SK-MEL-5 (cell line): ENCODE results near the gene FN1. TPM values are rescaled to one million over a fixed set of nuclear protein-coding genes. Genes with fewer than 3 reads are reported as not detected.

Experiments used
- DNase-seq: peaks from one replicate; pipeline ENCODE4 v3.0.0-alpha.2; 2016; ENCODE audit warnings: low read depth, low spot score
- in situ Hi-C: cut with HindIII; loops from 2 replicates; pipeline ENCODE4 v1.10.0; 2016; ENCODE audit warnings: low sequenced_read_pairs, high pct_unique_total_duplicates, low pct_unique_long_range_greater_than_20kb
- total RNA-seq: library from RNA; depleted of rRNA; stranded (reverse); fragments of >200 nt; shearing (Covaris generic); gene quantifications from 2 replicates; pipeline ENCODE4 v1.2.3, GENCODE V29; 2014

FN1 gene
- total RNA-seq, 1 experiment from 2014 or later = 424 TPM

DNA sequence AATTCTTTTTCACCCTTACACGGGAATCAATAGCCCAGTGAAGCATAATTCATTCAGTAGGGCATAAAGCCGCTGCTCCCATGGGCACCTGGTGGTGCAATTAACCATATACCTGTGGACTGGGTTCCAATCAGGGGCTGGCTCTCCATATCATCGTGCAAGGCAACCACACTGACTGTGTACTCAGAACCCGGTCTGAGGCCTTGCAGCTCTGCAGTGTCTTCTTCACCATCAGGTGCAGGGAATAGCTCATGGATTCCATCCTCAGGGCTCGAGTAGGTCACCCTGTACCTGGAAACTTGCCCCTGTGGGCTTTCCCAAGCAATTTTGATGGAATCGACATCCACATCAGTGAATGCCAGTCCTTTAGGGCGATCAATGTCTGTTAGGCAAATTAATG, 55.2 kb downstream of the FN1 start:
- no peak for DNase-seq
- in situ Hi-C loops = no loop called here

GRCh38 chr2:215379948-215380347, 55.9 kb downstream of the FN1 start:
- in situ Hi-C loops = no loop called here

GRCh38 chr2:215379039-215379438, 56.8 kb downstream of the FN1 start:
- in situ Hi-C loops = no loop called here
- DNase-seq = no peak

More at GRCh38 chr2:215379948-215380347, 55.9 kb downstream of the FN1 start:
- DNase-seq = no peak

GRCh38 chr2:215378045-215378444, 57.8 kb downstream of the FN1 start:
- in situ Hi-C loops = no loop called here
- DNase-seq = no peak

GRCh38 chr2:215377283-215377682, 58.6 kb downstream of the FN1 start:
- no peak for DNase-seq
- in situ Hi-C loops = no loop called here

- DNase-seq = no peak
- in situ Hi-C loops = no loop called here
Observed at GRCh38 chr2:215376103-215376780, 59.6 kb downstream of the FN1 start.

DNA sequence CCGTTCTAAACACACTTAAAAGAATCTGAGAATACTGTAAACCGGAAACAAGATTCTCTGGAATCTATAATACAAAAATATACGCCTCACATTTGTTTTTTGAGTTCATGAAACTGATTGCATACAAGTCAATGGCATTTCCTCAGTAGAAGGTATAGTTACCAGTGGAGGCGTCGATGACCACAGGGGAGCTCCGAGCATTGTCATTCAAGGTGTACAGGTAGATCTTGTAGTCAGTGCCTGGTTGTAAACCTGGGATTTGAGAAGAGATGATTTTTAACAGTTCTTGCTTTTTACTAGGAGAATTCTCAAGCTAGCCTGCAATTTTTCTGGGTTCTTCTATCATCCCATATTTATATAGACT, 60.4 kb downstream of the FN1 start:
- no peak for DNase-seq
- in situ Hi-C loops = no loop called here

- DNase-seq = no peak
- in situ Hi-C loops = no loop called here
Observed at GRCh38 chr2:215374642-215375466, 61.0 kb downstream of the FN1 start.

- no peak for DNase-seq
- in situ Hi-C loops = no loop called here
Observed at GRCh38 chr2:215374002-215374401, 61.9 kb downstream of the FN1 start.

DNA sequence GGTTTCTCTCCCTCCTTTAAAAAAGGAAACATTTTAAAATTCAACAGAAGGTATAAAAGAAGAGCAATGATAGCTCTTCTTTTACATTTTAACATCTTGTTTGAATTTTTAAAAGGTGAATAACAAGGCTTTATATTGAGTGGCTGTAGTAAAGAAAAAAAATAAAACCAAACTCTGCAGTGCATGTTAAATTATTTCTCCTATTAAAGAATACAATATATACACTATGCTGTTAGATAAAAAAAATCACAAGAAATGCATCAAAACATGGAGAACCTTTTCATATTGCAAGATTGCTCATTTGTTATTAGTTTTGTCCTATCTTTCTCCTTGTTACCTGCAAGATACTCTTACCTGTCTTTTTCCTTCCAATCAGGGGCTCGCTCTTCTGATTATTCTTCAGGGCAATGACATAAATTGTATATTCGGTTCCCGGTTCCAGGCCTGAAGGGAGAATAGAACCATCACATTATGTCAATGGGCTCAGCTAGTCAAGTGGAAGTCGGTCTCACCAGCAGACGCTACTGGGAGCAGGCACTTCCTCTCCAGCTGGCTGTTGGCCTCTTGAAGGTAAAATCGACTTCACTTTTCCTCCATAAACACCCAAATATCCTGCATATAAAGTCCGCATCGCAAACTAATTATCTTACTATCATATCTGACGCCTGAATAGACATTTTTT, 62.8 kb downstream of the FN1 start:
- no peak for DNase-seq
- in situ Hi-C loops = no loop called here

GRCh38 chr2:215371915-215372897, 63.7 kb downstream of the FN1 start:
- in situ Hi-C loops = no loop called here

GRCh38 chr2:215370112-215370965, 65.5 kb downstream of the FN1 start:
- DNase-seq = no peak
- in situ Hi-C loops = no loop called here

More at GRCh38 chr2:215371915-215372897, 63.7 kb downstream of the FN1 start:
- DNase-seq = no peak

DNA sequence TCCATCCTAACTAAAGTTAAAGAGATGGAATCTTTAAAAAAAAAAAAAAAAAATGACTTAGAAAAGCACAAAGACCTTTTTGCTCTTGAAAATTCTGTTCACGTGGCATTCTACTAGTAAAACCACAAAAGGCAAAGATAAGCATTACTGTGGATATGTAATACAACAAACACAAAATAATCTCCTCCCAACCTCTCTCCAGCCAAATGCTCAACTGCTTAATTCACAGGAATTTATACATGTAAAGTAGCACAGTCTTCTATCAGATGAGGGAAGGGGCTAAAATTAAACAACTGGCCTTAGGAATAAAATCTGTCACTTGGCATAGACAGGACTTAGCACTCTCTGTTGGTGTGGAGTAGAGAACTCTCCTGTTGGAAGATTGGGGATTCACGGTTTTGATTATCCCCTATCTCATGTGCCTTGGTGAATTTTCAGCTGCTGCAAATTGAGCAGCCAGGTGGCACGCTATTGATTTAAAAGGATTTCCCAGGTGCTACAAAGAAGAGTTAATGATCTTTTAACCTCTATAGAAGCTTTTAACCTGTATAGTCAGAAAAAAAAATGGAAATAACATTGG, 66.6 kb downstream of the FN1 start:
- no peak for DNase-seq
- in situ Hi-C loops = no loop called here

- in situ Hi-C loops = no loop called here
- no peak for DNase-seq
Observed at GRCh38 chr2:215368493-215368809, 67.4 kb downstream of the FN1 start.

GRCh38 chr2:215367662-215368492, 68.0 kb downstream of the FN1 start:
- DNase-seq = no peak
- in situ Hi-C loops = no loop called here
